Activated CD4-positive, alpha-beta T cell treated with anti-CD3 and anti-CD28 coated beads, Interleukin-2, amount 50 U/mL, for 1 hour (primary cell): ENCODE data around the gene EML6.

Source experiments
- DNase-seq: peaks from one replicate; pipeline ENCODE4 v3.0.0-alpha.2; 2020

EML6 gene

GRCh38 chr2:54924121-54924520 is 200.7 kb downstream of the EML6 start:
- no peak for DNase-seq

DNA sequence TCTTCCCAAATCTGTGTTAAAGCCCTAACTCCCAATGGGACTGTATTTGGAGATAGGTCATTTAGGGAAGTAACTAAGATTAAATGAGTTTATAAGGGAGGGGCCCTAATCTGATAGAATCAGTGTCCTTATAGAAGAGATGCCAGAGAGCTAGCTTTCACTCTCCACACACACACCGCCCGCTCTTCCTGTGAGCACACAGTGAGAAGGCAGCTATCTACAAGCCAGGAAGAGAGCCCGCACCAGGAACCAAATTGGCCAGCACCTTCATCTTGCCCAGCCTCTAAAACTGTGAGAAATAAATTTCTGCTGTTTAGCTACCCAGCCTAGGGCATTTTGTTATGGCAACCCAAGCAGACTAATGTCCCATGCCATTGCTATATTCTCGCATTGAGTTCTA is 201.6 kb downstream of the EML6 start:
- no peak for DNase-seq

GRCh38 chr2:54927085-54927750 is 203.8 kb downstream of the EML6 start:
- DNase-seq, result no peak

GRCh38 chr2:54927751-54928615 is 204.5 kb downstream of the EML6 start:
- no peak for DNase-seq

- DNase-seq, result no peak
Measured at GRCh38 chr2:54928719-54929118, 205.3 kb downstream of the EML6 start.

DNA sequence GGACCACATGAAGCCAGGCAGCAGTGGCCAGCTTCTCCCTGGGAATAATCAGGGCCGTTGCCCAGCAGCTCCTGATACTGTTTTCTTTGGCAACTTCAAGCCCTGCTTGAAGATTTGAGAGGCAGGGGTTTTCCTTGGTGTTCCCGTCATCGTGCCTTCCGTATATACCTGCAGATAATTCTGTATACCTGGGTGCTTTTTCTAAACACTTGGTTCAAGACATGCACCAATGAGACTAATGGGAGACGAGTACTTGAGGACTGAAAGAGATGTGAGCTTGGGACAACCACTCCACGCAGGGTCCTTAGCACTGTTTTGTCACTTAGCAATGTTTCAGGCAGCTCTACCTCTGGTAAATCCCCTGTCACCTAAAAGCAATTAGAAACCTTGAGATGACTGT is 208.0 kb downstream of the EML6 start:
- DNase-seq, result no peak

GRCh38 chr2:54935389-54935788 is 211.9 kb downstream of the EML6 start:
- DNase-seq, result no peak

GRCh38 chr2:54936766-54937165 is 213.3 kb downstream of the EML6 start:
- no peak for DNase-seq

- no peak for DNase-seq
Measured at GRCh38 chr2:54939446-54940118, 216.1 kb downstream of the EML6 start.

- DNase-seq, result no peak
Measured at GRCh38 chr2:54940723-54941122, 217.3 kb downstream of the EML6 start.

DNA sequence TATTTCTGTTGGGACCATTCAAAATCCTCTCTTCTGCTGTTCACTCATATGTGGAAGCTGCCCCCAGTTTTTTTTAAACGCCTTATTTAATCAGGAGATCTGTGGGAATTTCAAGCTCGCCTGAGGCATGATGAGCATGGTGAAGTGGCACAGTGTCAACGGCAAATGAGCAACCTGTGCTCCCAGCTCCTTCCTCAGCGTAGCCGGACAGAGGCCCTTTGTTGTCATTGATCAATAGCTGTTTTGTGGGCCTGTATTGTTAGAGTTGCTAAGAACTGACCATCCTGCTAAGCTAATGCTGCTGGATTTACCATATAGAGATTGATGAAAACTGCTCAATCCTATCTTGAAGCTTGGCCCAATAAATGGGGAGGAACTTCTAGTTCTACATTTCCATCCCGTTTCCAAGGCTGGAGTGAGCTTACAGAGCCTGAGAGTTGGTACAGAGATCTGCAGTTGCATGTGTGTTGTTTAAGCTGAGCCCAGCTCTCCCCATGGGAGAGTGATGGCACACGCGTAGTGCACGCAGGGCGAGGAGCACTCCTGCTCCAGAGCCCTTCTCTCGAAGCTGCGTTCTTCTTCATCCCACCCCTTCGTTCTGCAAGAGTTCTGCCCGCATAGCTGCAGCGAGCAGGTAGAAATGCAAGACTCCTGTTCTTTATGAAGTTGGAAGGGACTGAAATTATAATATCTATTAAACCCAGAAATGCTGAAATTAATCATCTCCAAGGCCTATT is 218.0 kb downstream of the EML6 start:
- DNase-seq, result no peak

DNA sequence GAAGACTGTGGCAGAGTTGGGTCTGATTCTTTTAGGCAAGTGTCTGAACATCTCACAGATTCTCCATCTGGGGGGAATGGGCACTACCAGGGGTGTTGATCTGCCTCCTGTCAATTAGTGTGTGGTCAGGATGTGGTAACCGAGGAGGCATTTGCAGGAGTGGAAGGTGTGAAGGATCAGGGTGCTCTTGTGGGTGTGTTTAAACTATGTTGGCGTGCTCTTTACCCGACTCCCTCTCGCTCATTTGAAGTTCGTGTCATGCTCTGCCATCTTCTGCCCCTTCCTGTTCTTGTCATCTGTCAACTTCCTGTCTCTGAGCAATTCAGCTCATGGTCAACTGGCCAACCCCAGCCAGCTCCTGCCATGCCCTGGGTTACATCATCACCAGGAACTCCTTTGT is 218.9 kb downstream of the EML6 start:
- DNase-seq, result no peak

GRCh38 chr2:54944724-54945326 is 221.4 kb downstream of the EML6 start:
- DNase-seq, result no peak

DNA sequence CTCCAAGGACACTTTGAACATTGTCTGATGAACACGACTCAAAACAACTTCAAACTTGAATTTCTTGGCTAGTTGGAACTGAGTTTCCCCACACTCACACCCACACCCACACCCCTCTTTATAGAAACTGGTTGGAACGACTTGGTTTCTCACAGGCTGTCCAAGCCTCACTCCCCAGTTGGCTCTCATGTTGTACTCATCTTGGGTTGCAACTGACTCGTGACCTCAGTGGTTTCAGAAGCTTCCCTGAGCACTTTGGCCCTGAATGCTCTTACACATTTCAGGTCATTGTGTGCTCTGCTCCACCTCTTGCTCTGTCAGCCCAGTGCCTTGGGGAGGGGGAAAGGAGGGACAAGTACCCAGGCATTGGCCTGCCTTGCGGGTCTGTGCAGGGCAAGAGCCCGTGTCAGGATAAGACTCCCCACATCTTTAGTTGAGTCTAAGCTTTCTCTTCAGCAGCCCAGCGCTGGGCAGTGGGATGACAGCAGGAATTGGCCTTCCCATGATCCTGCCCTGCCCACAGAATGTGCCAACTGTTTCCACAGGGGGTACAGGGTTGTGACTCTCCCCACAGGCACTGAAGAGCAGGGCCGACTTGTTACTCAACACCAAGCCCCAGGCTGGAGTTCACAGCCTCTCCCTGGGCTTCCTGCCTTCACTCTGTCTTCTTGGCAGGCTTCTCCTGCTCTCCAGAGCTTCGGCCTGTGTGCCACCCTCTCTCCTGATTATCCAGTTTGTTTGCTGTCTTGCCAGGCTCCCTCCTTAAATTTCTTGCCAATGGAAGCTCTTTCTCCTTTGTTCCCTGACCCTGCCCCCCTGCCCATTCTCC is 222.1 kb downstream of the EML6 start:
- DNase-seq, result no peak

DNA sequence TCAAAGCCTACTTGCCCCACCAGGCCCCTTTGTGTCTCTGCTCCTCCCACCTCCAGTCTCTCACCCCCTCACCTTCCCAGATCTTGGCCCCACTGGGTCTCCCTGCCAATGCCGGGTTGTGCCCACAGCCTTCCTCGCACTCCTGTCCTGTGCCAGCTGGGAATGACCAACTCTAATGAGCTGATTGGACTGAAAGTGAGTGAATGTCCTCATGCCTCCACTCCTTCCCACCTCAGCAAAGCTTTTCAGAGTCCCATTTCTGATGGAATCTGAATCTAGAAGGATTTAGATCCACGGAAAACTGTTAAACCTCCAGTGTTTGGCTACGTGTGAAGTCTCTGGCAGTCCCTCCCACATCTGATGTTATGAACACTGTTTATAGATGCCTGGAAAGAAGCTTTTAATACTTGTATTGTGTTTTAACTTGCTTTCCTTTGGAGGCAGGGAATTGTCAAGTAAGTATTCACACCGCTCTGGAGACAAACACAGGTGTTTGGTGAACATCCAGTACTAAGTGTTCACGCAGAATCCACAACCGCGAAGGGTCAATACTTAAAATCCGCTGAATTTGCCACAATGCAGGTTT is 222.9 kb downstream of the EML6 start:
- DNase-seq, result no peak

DNA sequence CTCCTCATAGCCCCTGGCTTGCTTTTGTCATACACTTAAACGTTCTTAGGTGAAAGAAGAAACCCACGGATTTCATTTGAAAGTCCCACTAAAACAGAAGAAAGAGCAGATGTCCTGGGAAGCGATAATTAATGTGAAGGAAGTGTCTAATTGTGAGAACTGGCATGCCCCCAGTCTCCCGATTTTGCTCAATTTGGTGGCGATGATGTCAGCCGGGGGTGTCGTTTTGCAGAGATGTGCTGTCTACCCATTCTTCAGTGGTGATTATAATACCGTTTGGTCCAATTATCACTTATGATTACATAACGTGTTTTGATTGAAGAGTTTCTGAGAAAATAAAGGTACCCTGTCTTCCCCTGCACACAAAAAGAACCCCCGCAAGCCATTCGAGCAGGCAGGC is 223.7 kb downstream of the EML6 start:
- DNase-seq, result no peak

DNA sequence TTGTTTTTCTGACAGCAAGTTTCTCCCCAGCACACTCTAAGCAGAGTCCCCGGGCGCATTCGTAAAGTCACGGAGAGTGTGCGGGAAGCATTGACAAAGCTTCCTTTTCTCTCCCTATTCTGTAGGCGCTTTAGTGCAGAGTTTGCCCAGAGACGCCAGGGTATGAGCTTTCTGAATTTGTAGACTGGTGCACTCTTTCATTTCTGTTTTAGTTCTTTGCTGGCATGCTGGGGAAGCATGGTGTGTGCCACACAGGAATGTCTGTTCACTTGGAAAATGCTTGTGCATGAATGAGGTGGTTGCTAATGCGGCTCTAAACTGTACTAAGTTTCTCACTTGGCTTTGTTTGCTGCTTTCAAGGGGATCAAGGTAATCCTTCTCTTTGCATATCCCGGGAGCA is 224.2 kb downstream of the EML6 start:
- DNase-seq, result no peak

DNA sequence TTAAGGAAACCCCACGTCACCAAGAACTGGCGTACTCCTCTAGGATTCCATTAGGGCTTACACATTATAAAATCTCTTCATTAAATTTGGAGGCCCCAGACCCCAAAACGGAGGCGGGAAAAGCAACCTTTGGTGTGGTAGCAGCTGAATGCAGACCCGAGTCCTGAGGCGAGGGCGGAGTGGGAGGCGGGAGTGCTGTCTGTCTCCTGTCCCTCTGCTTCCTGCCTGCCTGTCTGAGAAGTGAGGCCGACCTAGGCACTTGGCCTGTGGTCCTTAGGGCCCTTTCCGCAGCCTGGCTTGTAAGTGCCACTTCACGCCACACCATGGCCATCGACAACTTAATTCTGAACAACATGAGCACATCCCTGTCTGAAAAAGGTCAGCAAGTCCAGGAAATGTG is 224.7 kb downstream of the EML6 start:
- no peak for DNase-seq

DNA sequence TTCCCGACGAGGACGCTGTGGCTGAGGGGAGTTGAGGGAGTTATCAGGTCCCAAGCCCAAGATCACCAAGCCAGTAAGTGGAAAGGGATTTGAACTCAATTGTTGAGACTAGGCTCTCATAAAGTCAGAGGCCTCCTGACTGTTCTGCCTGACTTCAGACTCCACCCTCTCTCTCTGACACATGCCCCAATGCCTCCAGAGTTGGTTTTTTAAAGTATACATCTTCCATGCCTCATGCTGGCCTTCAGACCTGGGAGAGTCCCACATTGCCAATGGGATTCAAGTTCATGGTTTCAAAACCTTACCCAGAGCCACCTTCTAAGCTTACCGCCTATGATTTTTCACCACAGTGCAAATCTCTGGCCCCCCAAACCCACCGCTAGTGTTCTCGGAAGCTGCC is 226.0 kb downstream of the EML6 start:
- DNase-seq, result no peak

GRCh38 chr2:54950811-54951210 is 227.3 kb downstream of the EML6 start:
- no peak for DNase-seq

DNA sequence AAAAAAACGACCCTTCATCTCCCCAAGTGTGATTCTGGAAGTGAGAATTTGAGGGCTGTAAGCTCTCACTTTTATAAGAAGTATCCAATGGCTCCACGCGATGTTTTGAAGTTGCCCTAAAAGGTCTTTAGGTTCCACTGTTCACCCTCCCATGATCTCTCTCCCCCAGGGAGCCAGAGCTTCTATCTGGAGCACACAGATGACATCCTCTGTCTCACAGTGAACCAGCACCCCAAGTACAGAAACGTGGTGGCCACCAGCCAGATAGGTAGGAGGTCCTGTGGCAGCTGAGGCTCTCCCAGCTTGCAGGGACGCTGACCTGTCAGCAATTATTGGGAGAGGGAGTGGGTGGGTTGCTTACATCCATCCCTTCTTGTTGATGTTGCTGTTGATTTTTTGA is 229.0 kb downstream of the EML6 start:
- DNase-seq, result no peak
